H1 (cell line): ENCODE results near the gene SMARCA2. TPM values are rescaled to one million over a fixed set of nuclear protein-coding genes. Genes with fewer than 3 reads are reported as not detected.

ENCODE experiments used
- CTCF ChIA-PET: fragments of 300-600 bp; sonication (Branson Sonifier 250); formaldehyde crosslinking; loops from one replicate; lab custom pipeline; 2021; ENCODE audit not compliant: partially characterized antibody; lab: Charles Lee
- POLR2A ChIA-PET: fragments of 300-600 bp; sonication (Branson Sonifier 250); formaldehyde crosslinking; loops from one replicate; lab custom pipeline; 2021; ENCODE audit warnings: inconsistent platforms; ENCODE audit not compliant: partially characterized antibody; lab: Charles Lee
- DNase-seq, 2 experiments: peaks; one replicate each; pipeline versions ENCODE4 v3.0.0 to v3.0.0-alpha.2; 2010 to 2022; ENCODE audit warnings: low spot score in 2 of 2, low read depth in 1 of 2, mixed read lengths in 1 of 2
- FAIRE-seq: peaks from 2 replicates; lab custom pipeline; 2011; peaks lifted over from hg19 to GRCh38; lab: Jason Lieb, UNC
- H2AFZ ChIP-seq: 2 replicates; pipeline ENCODE4 v1.8.1; 2012; ENCODE audit warnings: low read length, inconsistent platforms
- H2AK5ac ChIP-seq: 2 replicates; pipeline ENCODE4 v1.6.1; 2013; ENCODE audit warnings: low read depth, low read length
- H2BK120ac ChIP-seq: replicated peaks from 2 replicates; pipeline ENCODE3; 2013; ENCODE audit warnings: low read depth, low read length, inconsistent platforms
- H2BK12ac ChIP-seq: 2 replicates; pipeline ENCODE4 v1.6.1; 2013; ENCODE audit warnings: low read depth, low read length
- H2BK15ac ChIP-seq: 2 replicates; pipeline ENCODE4 v1.6.1; 2013; ENCODE audit warnings: low read length
- H2BK20ac ChIP-seq: 2 replicates; pipeline ENCODE4 v1.6.1; 2013; ENCODE audit warnings: low read length
- H2BK5ac ChIP-seq: 2 replicates; pipeline ENCODE4 v1.6.1; 2013; ENCODE audit warnings: low read depth, low read length
- H3K14ac ChIP-seq: 2 replicates; pipeline ENCODE4 v1.6.1; 2013; ENCODE audit warnings: inconsistent platforms; ENCODE audit not compliant: insufficient read length
- H3K18ac ChIP-seq: 2 replicates; pipeline ENCODE4 v1.6.1; 2013; ENCODE audit warnings: low read length; ENCODE audit errors: extremely low read depth
- H3K23ac ChIP-seq: 2 replicates; pipeline ENCODE4 v1.6.1; 2013; ENCODE audit warnings: inconsistent platforms; ENCODE audit not compliant: insufficient read length
- H3K23me2 ChIP-seq: 2 replicates; pipeline ENCODE4 v1.6.1; 2013; ENCODE audit warnings: low read depth, low read length
- H3K27ac ChIP-seq: 2 replicates; pipeline ENCODE4 v1.6.1; 2011; ENCODE audit warnings: low read depth, low read length, inconsistent platforms
- H3K27me3 ChIP-seq, 4 experiments: replicated peaks in 1 of 4; 1 replicate in 1 of 4; 2 replicates in 3 of 4; pipeline versions ENCODE4 v1.6.1 to v1.8.1; 2011 to 2013; ENCODE audit warnings: low read length in 3 of 4, mild to moderate bottlenecking in 3 of 4, inconsistent platforms in 2 of 4, mixed read lengths in 2 of 4, moderate library complexity in 1 of 4; ENCODE audit not compliant: control insufficient read depth in 3 of 4, insufficient read depth in 3 of 4; ENCODE audit errors: extremely low read depth in 1 of 4
- H3K36me3 ChIP-seq, 4 experiments: 2 replicates each; pipeline versions ENCODE4 v1.6.1 to v1.8.1; 2011 to 2013; ENCODE audit warnings: mild to moderate bottlenecking in 4 of 4, low read length in 3 of 4, moderate library complexity in 2 of 4, control low read depth in 1 of 4, inconsistent platforms in 1 of 4; ENCODE audit not compliant: insufficient read depth in 4 of 4, control insufficient read depth in 2 of 4
- H3K4ac ChIP-seq: replicated peaks from 2 replicates; pipeline ENCODE3; 2013; ENCODE audit warnings: low read length, low read depth, mixed read lengths, inconsistent platforms; ENCODE audit not compliant: insufficient read length
- H3K4me1 ChIP-seq, 4 experiments: replicated peaks in 1 of 4; 1 replicate in 1 of 4; 2 replicates in 3 of 4; pipeline versions ENCODE4 v1.6.1 to v1.8.1; 2011 to 2013; ENCODE audit warnings: low read length in 3 of 4, inconsistent platforms in 2 of 4, mixed read lengths in 1 of 4; ENCODE audit not compliant: insufficient read depth in 4 of 4, control insufficient read depth in 3 of 4
- H3K4me2 ChIP-seq, 2 experiments: 2 replicates each; pipeline versions ENCODE4 v1.6.1 to v1.8.1; 2011 to 2013; ENCODE audit warnings: low read depth in 2 of 2, low read length in 2 of 2, control low read depth in 1 of 2, inconsistent platforms in 1 of 2, mild to moderate bottlenecking in 1 of 2; ENCODE audit not compliant: insufficient read depth in 1 of 2
- H3K4me3 ChIP-seq, 4 experiments: fragments of 200-600, 300-600 bp in 1 of 4; sonication (generic), shearing (Covaris generic), sonication (Bioruptor Twin) in 1 of 4; 2 replicates each; pipeline versions ENCODE4 v1.5.1 to v1.8.1; 2011 to 2016; ENCODE audit warnings: low read length in 4 of 4, low read depth in 3 of 4, control low read depth in 2 of 4, inconsistent platforms in 2 of 4, mild to moderate bottlenecking in 2 of 4, mixed read lengths in 1 of 4, moderate library complexity in 1 of 4; ENCODE audit not compliant: insufficient read depth in 2 of 4; ENCODE audit errors: extremely low read depth in 1 of 4
- H3K56ac ChIP-seq: replicated peaks from 2 replicates; pipeline ENCODE3; 2013; ENCODE audit warnings: low read depth, mild to moderate bottlenecking, mixed read lengths, low read length, inconsistent platforms; ENCODE audit not compliant: insufficient read length
- H3K79me1 ChIP-seq: 2 replicates; pipeline ENCODE4 v1.6.1; 2013; ENCODE audit warnings: low read depth, low read length, control low read depth
- H3K79me2 ChIP-seq, 2 experiments: 2 replicates each; pipeline versions ENCODE4 v1.6.1 to v1.8.1; 2012 to 2013; ENCODE audit warnings: low read length in 2 of 2, mild to moderate bottlenecking in 2 of 2, inconsistent platforms in 1 of 2; ENCODE audit not compliant: insufficient read depth in 2 of 2, control insufficient read depth in 1 of 2
- H3K9ac ChIP-seq, 4 experiments: replicated peaks in 1 of 4; 1 replicate in 1 of 4; 2 replicates in 3 of 4; pipeline versions ENCODE4 v1.6.1 to v1.8.1; 2011 to 2013; ENCODE audit warnings: low read depth in 3 of 4, low read length in 3 of 4, control low read depth in 2 of 4, mild to moderate bottlenecking in 2 of 4, moderate library complexity in 2 of 4, inconsistent platforms in 1 of 4; ENCODE audit errors: extremely low read depth in 1 of 4
- H3K9me3 ChIP-seq, 2 experiments: 2 replicates each; pipeline versions ENCODE4 v1.6.1 to v1.8.1; 2012 to 2013; ENCODE audit warnings: mild to moderate bottlenecking in 2 of 2, moderate library complexity in 2 of 2, control low read depth in 1 of 2, inconsistent platforms in 1 of 2, low read depth in 1 of 2, low read length in 1 of 2, mixed read lengths in 1 of 2; ENCODE audit not compliant: insufficient read depth in 2 of 2
- H4K20me1 ChIP-seq, 2 experiments: replicated peaks in 1 of 2; 2 replicates each; pipeline versions ENCODE3 to v1.8.1; 2011 to 2013; ENCODE audit warnings: inconsistent platforms in 2 of 2, low read length in 2 of 2, mild to moderate bottlenecking in 1 of 2; ENCODE audit not compliant: insufficient read depth in 2 of 2, control insufficient read depth in 1 of 2
- H4K5ac ChIP-seq: 2 replicates; pipeline ENCODE4 v1.6.1; 2013; ENCODE audit warnings: low read length, low read depth, mixed read lengths, inconsistent platforms; ENCODE audit not compliant: insufficient read length
- H4K8ac ChIP-seq: 2 replicates; pipeline ENCODE4 v1.8.0; 2013; ENCODE audit warnings: mild to moderate bottlenecking, moderate library complexity, low read length, inconsistent platforms; ENCODE audit not compliant: insufficient read depth; ENCODE audit errors: extremely low read depth
- H4K91ac ChIP-seq: replicated peaks from 2 replicates; pipeline ENCODE3; 2013; ENCODE audit warnings: low read length, mixed read lengths, inconsistent platforms; ENCODE audit not compliant: insufficient read length
- CTCF ChIP-seq, 3 experiments: IDR thresholded peaks; 1 replicate in 2 of 3; 2 replicates in 1 of 3; pipeline versions ENCODE4 v1.5.1 to v1.6.1; 2011; ENCODE audit warnings: low read length in 3 of 3, mild to moderate bottlenecking in 3 of 3, inconsistent platforms in 2 of 3, low read depth in 1 of 3, moderate library complexity in 1 of 3; ENCODE audit not compliant: insufficient read depth in 1 of 3; ENCODE audit errors: control extremely low read depth in 1 of 3
- EZH2 ChIP-seq: fragments of 200-600 bp; sonication (generic); IDR thresholded peaks from 2 replicates; pipeline ENCODE4 v1.7.1; 2012; ENCODE audit warnings: low read depth, mild to moderate bottlenecking, moderate library complexity, low read length, inconsistent platforms; ENCODE audit not compliant: severe bottlenecking
- KDM4A ChIP-seq: IDR thresholded peaks from one replicate; pipeline ENCODE4 v1.7.1; 2012; ENCODE audit warnings: low read depth, mild to moderate bottlenecking, moderate library complexity, low read length, inconsistent platforms; ENCODE audit not compliant: severe bottlenecking
- MAFK ChIP-seq: IDR thresholded peaks from 2 replicates; pipeline ENCODE4 v1.6.1; 2012; ENCODE audit warnings: low read depth, mild to moderate bottlenecking, improper control_type of control experiment, low read length
- SIN3A ChIP-seq, 2 experiments: IDR thresholded peaks in 1 of 2; conservative IDR thresholded peaks in 1 of 2; 2 replicates each; pipeline ENCODE4 v1.6.1; 2011 to 2012; ENCODE audit warnings: low read length in 2 of 2, improper control_type of control experiment in 1 of 2, low read depth in 1 of 2, mild to moderate bottlenecking in 1 of 2
- SIX5 ChIP-seq: IDR thresholded peaks from 2 replicates; pipeline ENCODE4 v1.6.1; 2011; ENCODE audit warnings: mild to moderate bottlenecking, low read depth, low read length
- TEAD4 ChIP-seq: IDR thresholded peaks from 2 replicates; pipeline ENCODE4 v1.6.1; 2012; ENCODE audit warnings: low read depth, low read length, inconsistent platforms, mixed read lengths
- WGBS, 2 experiments: shearing (Covaris generic) in 1 of 2; methylation state at CpG; one replicate each; pipeline versions ENCODE4 v1.1.6 to v1.1.7; 2013 to 2015; ENCODE audit warnings: low lambda C conversion rate in 2 of 2, mixed read lengths in 2 of 2, inconsistent platforms in 1 of 2, low coverage in 1 of 2, missing lambda C conversion rate in 1 of 2; ENCODE audit not compliant: insufficient replicate concordance in 2 of 2, insufficient coverage in 1 of 2, insufficient read length in 1 of 2; ENCODE audit errors: extremely low coverage in 1 of 2, missing lambda C conversion rate in 1 of 2; 5-methylcytosine and 5-hydroxymethylcytosine counted together
- polyA plus RNA-seq, 7 experiments: library from polyadenylated mRNA; depleted of rRNA in 3 of 7; stranded (reverse) in 5 of 7; unstranded in 2 of 7; fragments of >200 nt in 5 of 7; fragments of 200-250 nt in 2 of 7; gene quantifications; 1 replicate in 5 of 7; 2 replicates in 1 of 7; 4 replicates in 1 of 7; pipeline versions ENCODE4 v1.2.1 to v1.2.3, GENCODE V29; 2011 to 2013; ENCODE audit warnings: missing spikeins in 2 of 7, mixed read lengths in 2 of 7
- total RNA-seq: library from RNA; stranded (reverse); fragmentation: NEBNext Ultra II Directional; extraction: Animal tissue kit (Norgen Biotek cat#: 25700); gene quantifications from 2 replicates; pipeline ENCODE4 v1.2.1, GENCODE V29; 2021

The SMARCA2 gene
- total and polyA plus RNA-seq, 2 of the 8 experiments (the other 6 are each of a cell fraction or from before 2014, with no cell fraction given): 6.3 to 21.7 TPM

DNA sequence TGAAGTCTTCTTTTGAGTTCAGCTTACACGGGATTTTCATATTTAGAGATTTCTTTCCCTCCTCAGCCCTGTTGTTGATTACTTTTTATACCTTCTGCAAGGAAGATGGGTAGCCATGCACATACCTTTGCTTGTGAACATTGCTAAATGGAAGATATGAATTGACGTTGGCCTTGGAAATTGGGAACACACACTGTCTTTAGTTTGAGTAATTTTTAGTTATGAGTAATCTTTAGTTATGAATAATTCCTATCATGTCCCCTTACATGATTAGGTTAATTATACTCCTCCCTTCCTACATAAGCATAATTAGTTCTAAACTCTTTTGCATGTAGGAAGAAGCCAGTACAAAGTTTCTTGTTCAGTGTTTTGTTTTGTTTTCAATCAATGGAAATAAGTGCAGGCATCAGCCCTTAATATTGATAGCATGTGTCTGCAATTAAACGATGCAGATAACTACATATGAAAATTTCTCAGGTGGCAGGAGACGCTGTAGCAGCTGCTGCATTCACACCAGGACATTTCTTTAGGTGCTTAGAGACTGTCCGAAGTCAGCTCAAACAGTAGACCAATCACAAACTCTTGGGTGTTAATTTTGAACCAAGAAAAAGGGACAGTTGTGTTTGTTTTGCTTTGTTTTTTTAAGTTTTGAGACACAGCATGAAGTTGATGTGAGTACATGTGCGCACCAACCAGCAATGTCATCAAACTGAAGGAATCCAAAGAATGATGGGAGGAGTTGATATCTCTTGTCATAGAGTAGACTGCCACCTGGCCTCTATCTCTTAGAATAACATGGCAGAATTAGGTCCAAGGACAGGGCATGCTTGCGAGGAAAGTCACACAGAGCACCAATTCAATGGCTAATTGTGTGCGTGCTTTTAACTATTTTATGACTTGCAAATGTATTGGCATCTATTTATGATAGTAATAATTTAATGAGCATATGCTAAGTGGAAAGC lies 51.4 kb downstream of the SMARCA2 start:
- Histone ChIP-seq H3K79me1 (no peaks in the 10 kb centered on the region), H2AFZ (no peak overlapping the region), H3K9me3 (no peaks in the 10 kb centered on the region), H4K5ac (no peak overlapping the region), H3K27ac (no peak overlapping the region), H2BK120ac (no peak overlapping the region), H3K36me3 (no peaks in the 10 kb centered on the region; a peak in 1 of 8 replicates), H3K56ac (no peak overlapping the region), H3K4me2 (no peak overlapping the region), H3K14ac (no peak overlapping the region), H3K27me3 (no peaks in the 10 kb centered on the region), H2BK15ac (no peak overlapping the region), H3K4me3 (no peak overlapping the region), H4K8ac (no peak overlapping the region), H3K4me1 (no peaks in the 10 kb centered on the region), H3K18ac (no peak overlapping the region), H2BK20ac (no peak overlapping the region), H4K20me1 (no peaks in the 10 kb centered on the region), H3K9ac (no peak overlapping the region), H3K23ac (no peak overlapping the region), H4K91ac (no peak overlapping the region), H3K4ac (no peak overlapping the region), H3K79me2 (no peaks in the 10 kb centered on the region), H2BK5ac (no peak overlapping the region), H2AK5ac (no peak overlapping the region), H3K23me2 (no peaks in the 10 kb centered on the region), H2BK12ac (no peak overlapping the region)
- FAIRE-seq (peak; percentile 92), DNase-seq (no peak)
- ChIA-PET CTCF (interaction anchor here (0.6 to 3.3 kb wide), 11 partner anchors 10 to 139 kb away, joined by 3 to 26 read pairs (median 3); no protein-coding TSS in a partner anchor), POLR2A (interaction anchor here (0.7 kb wide), 1 partner anchor 12 kb away, joined by 3 read pairs; no protein-coding TSS in a partner anchor)
- 77% methylated on average over 8 of the region's 8 CpGs; no CpG with 5 or more reads in 1 of the 2 experiments for WGBS, 2 experiments
- peak; percentile 87 for TF ChIP-seq TEAD4
- TF ChIP-seq EZH2: no peak
- TF ChIP-seq SIN3A (conservative IDR thresholded peaks at IDR 0.05 in 1 of 2, IDR thresholded peaks at IDR 0.05 in 1 of 2; ENCODE audit: low read depth in 1 of 2, low read length in 2 of 2): 0 out of 4 replicates have a peak, but pooled peaks of 1 of the 2 experiments have one; percentile 54
- TF ChIP-seq SIX5: no peak
- TF ChIP-seq CTCF (IDR thresholded peaks at IDR 0.05; ENCODE audit: control extremely low read depth in 1 of 3, insufficient read depth in 1 of 3, low read depth in 1 of 3, low read length in 3 of 3): peak in 2 of 3 experiments; percentile 48 to 54; a peak in 3 of 4 replicates
- TF ChIP-seq MAFK: no peak
- TF ChIP-seq KDM4A: no peak
